Activated CD8-positive, alpha-beta memory T cell treated with anti-CD3 and anti-CD28 coated beads, Interleukin-2, amount 50 U/mL, for 48 hours (primary cell): ENCODE results near the gene NUDT14.

Experiments used
- DNase-seq: peaks from one replicate; pipeline ENCODE4 v3.0.0-alpha.2; 2020

Gene NUDT14

DNA sequence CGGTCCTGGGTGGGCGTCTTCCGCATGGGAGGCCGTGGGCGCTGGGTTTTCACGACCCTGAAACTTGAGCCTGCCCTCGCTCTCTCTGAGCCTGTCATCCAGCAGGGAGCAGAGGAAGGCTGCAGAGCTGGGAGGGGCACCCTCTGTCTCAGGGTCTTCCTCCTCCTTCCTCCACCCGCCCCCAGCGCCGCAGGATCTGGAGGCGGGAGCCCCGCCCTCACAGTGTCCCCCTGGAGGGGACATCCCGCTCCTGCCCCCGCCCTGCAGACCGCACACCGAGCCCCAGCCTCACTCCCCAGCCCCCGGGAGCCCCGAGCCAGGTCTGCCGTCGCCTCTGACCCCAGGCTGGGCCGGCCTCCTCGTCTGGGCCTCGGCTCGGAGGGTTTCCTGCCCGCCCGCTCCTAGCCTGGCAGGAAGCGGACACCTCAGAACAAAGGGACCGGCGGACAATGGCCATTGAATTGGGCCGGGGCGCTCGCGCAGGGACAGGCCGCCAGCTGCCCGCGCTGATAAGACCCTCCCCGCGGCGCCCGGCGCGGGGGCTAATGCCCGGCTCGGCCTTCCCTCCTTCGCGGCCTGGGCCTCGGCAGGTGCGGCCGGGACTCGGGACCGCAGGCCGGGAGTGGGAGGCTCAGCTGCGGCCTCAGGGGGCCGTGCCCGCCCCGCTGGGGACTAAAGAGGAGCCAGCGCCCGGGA is 15.3 kb upstream of the NUDT14 start:
- no peak for DNase-seq

DNA sequence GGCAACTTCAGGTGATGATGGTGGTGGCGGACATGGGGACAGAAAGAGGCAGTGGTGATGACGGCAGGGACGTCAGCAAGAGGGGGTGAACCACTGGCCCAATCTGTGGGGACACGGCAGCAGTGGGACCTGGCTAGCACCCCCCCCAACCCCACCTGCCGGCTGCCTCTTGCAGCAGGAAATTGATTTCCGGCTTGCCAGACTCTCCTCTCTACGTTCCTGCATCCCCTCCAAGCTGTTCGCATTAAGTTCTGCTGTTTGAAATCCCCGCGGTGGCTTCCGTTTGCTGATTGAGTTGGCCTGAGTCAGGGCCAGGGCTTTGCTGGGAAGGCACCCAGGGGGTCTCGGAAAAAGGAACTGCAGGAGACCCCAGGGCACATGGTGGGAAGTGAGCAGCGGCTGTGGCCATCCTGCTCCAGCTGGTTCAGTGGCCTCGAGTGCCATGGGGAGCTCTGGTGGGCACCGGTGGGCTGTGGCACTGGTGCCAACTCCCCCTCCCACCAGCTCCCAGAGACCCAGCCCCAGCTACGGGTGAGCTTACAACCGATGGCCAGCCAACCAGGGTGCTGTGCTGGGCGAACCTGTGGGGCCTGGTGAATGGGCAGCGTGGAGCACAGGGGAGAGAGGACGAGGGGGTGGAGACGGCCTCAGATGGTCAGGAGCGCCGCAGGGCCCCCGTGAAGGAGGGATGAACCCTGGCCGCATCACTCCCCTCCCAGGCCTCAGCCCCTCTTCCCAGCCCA is 14.6 kb upstream of the NUDT14 start:
- DNase-seq: no peak

DNA sequence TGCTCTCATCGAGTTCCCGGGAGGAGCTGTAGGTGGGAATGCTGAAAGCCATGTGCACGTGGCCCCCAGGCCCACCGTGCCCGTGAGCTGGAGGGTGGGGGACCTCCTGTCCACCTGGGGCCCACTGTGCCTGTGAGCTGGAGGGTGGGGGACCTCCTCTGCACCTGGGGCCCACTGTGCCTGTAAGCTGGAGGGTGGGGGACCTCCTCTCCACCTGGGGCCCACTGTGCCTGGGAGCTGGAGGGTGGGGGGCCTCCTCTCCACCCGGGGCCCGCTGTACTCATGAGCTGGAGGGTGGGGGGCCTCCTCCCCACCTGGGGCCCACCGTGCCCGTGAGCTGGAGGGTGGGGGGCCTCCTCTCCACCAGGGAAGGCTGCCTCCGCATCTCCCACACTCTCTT is 13.9 kb upstream of the NUDT14 start:
- no peak for DNase-seq

DNA sequence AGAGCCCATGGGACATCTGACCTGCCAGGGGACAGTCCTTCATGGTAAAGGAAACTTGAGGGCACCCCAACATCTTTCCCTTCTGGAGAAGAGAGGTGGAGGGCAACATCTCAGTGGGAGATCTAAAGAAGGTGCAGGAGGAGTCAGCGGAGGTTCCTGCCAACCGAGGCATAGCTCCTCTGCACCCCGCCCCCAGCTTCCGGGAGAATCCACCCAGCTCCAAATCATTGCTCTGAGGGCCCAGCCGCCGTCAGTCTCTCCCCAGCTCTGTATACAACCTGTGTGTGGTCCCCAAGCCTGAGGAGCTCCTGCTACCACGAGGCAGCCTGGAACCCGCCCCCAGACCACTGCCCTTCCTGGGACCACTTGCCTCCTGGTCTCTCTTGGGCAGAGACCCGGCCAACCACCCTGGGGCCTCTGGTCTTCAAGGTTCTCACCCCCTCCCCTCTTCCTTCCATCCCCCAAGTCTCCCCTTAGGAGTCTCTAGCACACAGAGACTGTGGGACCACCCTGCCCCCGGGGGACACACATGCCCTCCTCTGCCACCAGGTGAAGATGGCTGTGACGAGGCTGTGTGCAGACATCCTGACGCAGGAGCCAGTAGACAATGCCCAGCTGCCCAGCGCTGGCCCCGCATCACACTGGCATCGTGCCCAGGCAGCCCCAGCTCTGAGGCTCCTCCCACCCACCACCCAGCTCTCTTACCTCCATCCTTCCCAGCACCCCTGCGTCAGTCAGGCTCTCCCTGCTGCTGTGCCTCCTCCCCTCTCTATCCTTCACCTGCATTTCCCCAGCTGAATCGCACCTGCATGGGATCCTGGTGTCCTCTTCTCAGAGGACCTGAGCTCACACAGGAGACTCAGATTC is 13.0 kb upstream of the NUDT14 start:
- DNase-seq: no peak

DNA sequence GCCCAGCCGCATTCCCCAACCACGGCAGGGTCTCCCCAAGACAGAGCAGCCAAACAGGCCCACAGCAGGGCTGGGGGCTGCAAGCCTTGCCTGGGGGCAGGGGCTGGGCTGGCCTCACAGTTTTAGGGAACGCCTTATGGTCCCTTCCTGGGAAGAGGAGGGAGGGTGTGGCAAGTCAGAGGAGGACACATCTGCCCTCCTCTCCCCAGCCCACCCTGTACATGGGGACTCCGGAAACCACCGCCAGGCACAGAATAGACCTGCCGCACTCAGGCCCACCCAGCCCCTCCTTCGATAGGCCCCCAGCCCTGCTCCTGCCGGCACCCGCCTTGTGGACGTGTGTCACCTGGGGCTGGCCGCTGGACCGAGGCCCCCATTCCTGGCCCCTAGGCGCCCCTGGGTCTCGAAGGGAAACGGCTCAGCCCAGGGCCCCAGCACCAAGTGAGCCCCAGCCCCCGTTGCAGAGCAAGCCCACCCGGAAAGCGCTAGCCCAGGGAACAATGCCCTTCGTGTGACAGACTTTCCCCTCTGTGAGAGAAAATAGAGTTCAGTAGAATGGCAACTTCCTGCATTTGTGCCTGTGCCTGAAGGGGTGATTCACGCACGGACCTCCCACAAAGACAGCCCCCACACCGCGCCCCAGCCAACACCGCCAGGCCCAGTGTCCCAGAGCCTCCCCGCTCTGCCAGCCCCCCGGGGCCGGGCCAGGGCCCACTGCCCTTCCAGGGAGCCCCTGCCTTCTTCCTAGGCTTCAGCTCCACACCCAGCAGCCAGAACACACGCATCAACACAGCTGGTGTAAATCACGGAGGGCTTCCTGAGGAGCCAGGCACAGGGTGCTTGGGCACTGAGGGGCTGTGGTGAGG is 12.0 kb upstream of the NUDT14 start:
- DNase-seq: no peak

DNA sequence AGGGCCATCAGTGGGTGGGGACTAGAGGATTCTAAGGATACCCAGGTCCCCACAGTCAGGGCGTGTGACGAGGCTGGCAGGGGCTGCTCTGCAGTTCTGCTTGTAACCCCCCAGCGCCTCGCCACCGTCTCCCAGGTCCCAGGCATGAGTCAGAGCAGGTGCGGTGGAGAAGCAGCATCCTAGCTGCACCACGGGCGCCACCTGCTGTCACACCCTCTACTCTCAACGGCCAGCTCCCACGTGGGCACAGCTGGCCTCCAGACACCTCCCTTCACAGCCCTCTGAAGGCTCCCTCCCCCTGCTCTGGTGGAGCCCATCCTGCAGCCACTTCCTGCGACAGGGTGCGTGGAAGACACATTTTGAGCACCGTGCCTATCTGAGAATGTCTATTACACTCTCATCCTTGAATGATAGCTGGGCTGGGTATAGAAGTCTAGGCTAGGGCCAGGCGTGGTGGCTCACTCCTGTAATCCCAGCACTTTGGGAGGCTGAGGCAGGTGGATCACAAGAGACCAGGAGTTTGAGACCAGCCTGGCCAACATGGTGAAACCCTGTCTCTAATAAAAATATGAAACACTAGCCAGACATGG is 6.9 kb upstream of the NUDT14 start:
- no peak for DNase-seq

DNA sequence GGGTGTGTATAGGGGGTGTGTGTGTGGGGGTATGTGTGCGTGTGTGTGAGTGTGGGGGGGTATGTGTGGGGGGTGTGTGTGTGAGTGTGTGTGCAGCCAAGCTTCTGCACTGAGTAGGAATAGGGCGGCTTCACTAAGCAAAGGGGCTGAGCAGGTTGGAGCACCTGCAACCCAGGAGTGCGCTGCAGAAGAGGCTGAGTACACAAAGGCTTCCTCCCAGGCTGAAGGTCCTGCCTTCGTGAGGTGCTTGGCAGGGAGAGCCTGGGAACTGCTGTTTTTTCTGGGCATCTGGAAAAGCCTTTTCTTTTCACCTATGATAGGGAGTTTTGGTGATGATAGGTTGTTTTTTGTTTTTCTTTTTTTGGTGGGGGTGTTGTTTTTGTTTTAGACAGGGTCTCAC is 6.0 kb upstream of the NUDT14 start:
- DNase-seq: no peak

DNA sequence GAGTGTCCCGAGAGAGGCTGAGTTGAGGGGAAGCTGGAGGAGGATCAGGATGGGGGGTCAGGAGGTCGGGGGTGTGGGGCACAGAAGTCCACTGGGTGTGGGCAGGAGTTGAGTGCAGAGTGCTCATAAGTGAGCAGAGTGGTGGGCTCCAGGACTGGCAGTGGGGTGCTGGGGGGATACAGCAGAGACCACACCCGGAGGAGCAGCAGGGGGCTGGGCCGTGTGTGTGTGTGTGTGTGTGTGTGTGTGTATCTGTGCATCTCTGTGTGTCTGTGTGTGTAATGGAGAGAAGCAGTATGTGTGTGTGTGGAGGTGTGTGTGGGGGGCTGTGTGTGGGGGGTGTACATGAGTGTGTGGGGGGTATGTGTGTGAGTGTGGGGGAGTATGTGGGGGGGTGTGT is 4.9 kb upstream of the NUDT14 start:
- DNase-seq: no peak

DNA sequence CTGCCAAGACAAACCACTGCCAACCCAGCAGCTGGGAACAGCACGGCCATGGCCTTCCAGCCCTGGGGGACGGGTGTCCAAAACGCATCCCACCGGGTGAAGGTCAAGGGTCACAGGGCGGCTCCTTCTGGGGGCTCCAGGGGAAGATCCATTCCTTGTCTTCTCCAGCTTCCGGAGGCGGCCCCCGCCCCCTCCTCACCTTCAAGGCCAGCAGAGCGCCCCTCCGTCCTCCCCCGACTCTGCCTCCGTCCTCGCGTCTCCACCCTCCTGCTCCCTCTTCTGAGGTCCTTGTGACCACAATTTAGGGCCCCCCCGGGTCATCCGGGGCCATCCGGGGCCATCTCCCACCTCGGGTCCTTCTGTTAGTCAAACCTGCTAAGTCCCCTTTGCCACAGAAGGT is 3.9 kb upstream of the NUDT14 start:
- DNase-seq: no peak

DNA sequence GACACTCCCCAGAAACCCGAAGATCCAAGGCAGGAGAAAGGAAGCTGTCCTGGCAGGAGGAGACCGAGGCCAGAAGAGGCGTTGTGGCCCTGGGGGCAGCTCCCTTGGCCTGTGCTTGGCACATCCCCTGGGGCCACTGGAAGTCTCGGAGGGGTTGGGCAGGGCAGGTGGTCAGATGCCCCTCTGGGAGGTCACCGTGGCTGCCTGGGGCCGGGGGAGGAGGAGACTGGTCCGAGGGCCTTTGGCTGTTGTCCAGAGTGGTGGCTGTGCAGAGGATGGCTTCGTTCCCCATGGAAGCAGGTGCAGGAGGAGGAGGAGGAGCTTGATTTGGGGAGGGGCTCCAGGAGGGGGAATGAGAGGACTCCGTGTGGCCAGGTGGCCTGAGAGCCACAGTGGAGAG is 3.3 kb upstream of the NUDT14 start:
- DNase-seq: no peak

DNA sequence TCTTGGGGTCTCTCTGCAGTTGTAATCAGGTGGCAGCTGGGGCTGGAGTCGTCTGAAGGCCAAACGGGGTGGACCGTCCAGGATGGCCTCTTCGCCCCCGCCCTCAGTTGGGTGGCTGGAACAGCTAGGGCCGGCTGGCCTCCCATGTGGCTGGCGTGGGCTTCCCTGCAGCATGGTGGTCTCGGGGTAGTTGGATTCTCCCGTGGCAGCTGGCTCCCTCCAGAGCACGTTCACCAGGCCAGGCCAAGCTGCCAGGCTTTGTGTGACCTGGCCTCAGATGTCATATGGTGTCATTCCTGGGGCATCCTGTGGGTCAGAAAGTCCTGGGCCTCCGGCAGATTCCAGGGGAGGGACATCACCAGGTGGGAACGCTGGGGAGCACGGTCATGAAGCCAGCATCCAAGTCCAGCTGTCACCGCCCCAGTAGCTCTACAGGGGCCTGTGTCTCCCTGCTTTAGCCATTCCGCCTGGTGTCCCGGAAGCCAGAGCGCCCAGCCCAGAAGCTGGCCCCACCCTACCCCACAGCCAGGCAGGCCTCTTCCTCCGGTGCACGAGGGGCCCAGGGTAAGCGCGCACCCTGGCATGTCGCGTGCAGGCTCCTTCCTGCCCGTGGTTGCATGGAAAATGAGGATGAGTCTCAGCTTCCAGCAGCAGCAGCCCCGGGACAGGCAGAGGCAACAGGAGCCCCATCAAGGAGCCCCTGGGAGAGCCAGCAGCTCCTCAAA is 1.3 kb upstream of the NUDT14 start:
- DNase-seq: no peak

DNA sequence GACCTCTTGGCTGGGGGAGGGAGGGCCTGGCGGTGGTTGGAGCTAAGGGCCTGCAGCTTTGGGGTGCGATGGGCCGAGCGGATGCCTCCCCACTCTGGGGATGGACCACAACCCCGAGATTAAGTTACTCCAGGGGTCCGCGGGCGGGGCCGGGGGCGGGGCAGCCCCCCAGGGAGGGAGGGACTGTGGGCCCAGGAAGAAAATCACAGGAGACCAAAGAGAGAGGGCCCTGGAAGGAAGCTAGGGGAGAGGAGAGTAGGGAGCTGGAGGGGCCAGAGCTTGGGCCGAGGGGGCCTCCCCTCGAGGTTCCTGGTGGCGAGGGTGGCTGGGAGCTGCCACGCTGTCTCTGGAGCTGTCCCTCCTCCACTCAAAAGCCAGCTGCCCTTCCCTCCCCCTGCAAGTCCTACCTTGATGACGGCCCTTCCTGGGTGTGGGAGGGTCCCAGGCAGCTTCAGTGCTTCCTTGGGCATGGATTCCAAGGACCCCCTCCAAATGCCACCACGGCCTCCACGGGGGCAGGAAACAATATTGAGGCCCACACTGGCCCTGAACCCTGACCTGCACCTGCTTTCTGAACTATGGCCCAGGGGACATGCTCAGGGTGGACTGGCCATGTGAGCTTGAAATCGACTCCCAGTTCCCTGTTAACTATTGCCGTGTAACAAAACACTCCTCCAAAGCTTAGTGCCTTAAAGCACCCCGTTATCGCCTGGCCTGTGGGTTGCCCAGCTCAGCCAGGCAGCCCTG is 610 bp upstream of the NUDT14 start:
- DNase-seq: no peak

DNA sequence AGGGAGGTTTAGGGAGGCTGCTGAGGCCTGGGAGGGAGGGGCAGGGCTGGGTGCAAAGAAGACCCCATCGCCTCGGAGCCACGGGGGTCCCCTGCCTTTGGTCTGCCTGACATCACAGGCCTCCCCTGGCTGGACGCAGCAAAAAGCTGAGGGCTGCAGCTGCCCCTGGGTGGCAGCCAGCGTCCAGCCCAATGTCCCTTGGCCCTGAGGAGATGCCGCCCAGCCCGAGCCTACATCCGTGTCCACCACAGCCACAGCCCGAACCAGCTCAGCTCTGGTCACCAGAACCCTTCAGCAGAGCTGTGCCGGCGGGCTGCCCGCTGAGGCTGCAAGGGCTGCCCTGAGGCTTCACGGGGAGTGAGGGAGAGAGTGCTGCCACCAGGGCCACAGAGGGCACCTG is 1.9 kb downstream of the NUDT14 start:
- DNase-seq: no peak

DNA sequence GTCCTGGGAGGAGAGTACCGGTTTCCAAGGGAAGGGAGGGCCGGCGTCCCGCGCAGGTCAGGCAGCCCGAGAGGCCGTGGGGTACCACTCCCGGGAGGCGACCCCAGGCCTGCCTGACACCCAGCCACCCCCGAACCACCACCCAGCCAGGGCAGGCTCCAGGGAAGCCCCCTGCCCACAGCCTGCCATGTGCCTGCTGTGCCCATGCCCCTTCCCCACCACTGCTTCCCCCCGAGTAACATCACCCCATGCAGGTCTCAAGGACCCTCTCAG is 2.3 kb downstream of the NUDT14 start:
- DNase-seq: no peak

DNA sequence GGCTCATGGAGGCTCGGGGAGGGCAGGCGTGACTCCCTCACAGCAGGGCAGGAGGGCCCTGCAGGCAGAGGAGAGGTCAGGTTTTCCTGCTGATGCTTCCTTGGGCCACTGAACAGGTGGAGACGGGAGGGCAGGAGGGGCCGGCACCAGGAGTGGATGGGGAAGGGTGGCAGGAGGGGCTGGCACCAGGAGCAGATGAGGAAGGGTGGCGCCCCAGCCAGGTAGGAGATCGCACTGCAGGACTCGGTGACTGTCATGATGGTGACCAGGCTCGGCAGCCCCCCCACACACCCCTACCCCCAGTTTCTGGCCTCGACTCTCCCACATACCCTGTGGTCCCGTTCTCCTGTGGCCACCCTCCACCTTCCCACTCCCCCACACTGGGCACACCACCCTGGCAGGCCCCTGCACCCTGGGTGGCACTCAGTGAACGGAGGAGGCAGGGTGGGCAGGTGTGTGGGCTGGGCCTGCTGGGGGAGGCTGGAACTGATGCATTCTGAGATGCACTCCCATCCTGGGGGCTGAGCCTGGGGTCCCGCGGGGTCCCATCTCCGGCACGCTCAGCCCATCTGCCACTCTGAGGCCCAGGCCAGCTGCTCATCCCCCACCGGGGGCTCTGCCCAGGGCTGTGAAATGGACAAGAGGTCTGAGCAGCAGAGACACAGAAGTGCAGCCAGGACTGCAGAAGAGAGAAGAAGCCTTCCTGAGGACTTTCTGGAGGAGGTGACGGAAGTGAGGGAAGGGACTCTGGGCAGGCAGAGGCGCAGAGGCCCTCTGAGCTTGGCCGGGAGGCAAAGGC is 2.8 kb downstream of the NUDT14 start:
- DNase-seq: no peak

DNA sequence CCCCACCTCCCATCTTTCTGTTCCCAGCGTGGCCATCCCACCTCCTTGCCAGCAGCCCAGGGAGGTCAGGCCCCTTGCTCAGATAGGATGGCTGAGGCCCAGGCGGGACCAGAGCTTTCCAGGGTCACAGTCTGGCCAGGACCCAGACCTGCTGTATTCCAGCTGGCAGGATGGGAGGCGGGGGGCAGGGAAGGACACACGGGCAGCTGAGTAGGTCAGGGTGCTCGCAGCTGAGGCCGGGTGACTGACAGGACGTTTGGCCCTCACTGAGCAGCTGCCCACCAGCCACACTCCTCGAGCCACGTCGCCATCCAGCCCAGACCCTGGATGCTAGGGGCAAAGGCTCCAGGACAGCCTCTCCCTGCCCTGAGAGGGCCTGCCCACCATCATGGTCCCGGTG is 4.0 kb downstream of the NUDT14 start:
- DNase-seq: no peak

DNA sequence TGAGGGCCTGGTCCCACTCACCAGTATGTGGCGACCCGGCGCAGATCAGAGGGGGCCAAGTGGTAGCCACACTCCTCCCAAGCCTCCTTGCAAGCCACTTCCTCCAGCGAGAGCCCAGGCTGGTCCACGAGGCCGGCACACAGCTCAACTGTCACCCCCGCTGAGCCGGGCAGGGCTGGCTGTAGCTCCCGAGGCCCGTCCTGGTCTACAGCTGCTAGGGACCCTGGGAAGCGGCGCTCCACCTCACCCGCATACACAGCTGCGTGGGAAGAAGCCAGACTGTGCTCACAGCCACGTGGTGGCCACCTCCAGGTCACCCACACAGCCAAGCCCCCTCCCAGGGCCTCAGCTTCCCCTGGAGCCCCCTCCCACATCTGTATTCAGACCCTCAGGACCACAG is 4.6 kb downstream of the NUDT14 start:
- DNase-seq: no peak

DNA sequence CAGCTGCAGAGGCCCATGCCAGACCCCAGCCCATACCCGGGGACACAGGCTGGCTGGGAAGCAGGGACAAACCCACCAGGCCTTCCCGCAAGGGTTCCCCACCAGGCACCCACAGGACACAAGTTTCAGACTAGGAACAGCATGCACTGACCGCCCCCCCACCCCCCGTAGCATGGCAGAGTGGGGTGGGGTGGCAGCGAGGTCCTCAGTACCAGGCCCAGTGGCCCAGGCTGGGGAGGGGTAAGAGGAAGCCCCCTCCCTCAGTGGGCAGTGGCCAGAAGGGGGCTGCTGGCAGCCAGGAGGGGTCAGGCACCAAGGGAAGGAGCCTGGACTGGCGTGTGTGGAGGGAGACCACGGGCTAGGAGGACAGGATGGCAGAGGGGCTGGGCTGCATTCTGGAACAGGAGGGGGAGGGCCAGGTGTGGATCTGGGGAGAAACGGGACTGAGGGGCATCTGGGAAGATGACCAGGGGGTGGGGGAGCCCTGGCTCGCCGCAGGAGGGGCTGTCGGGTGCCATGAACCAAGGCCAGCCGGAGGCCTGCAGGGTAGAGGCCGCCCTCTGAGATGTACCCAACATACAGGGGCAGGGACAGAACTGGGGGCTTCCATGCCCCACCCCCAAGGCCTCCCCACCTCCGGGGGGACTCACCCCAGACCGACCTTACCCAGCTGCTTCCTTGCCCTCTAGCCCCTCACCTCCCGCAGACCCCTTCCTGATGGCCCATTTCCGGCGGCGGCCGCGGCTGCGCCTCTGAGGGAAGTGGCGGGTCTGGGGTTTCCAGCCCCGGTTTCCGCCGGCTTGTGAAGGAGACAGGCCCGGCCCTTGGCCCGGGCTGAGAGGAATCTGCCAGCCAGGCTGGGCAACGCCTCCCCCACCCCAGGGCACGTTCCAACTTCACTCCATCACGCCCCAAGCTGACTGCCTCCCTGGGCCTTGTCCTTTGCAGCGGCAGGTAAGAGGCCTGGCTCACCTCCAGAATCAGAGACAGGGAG is 6.9 kb downstream of the NUDT14 start:
- no peak for DNase-seq

DNA sequence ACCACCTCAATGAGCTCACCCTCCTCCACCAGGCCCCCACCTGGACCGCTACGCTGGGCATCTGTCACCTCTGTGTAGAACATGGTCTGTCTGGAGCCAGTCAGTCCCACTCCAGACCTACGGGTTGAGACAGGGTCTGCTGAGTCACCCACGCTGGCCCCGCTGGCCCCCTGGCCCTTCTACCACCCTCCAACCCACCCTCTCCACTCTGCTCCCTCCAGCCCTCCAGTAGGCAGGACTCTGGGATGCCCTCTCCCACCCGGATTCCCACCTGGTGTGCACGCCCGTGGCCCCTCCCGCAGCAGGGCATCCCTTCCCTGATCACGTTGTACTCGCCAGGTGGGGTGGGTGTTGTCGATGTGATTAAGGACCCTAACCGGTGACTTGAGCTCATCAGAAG is 8.0 kb downstream of the NUDT14 start:
- DNase-seq: no peak
